ENCODE measurements around the gene RHNO1. TPM values are rescaled to one million over a fixed set of nuclear protein-coding genes. Genes with fewer than 3 reads are reported as not detected.

The RHNO1 gene
- total RNA-seq, 1 experiment from 2014 or later, result 37.7 TPM

GRCh38 chr12:2904260-2904659 lies 27.2 kb downstream of the RHNO1 start:
- in situ Hi-C loops (cut with HindIII; ENCODE audit: low pct_unique_long_range_greater_than_20kb, low sequenced_read_pairs), result no loop called here
- intact Hi-C loops (cut with micrococcal nuclease; ENCODE audit: unreplicated experiment), result no loop called here
- no TSS peak for BruUV-seq (replicated peaks)
- Histone ChIP-seq H3K36me3 (ENCODE audit: control insufficient read depth, insufficient read depth, low read length) (no peaks in the 10 kb centered on the region), H3K9me3 (ENCODE audit: control insufficient read depth, insufficient read depth, low read depth, low read length) (no peaks in the 10 kb centered on the region), H3K4me3 (ENCODE audit: low read depth in 2 of 2, low read length in 2 of 2) (no peak overlapping the region), H3K27ac (ENCODE audit: low read length) (0 out of 2 replicates have a peak overlapping the region, but pooled peaks have one; percentile 34), H3K27me3 (ENCODE audit: control insufficient read depth, insufficient read depth, low read length) (no peaks in the 10 kb centered on the region), H3K4me1 (ENCODE audit: control insufficient read depth, insufficient read depth, low read length) (peaks cover 22% of the 10 kb centered on the region)
- ATAC-seq (no peak; the same call in 1 of the 2 replicates), DNase-seq (ENCODE audit: low read depth, low spot score) (no peak)
- ChIA-PET POLR2A (no interaction called here), CTCF (no interaction called here)
- TF ChIP-seq POLR2AphosphoS5 (IDR thresholded peaks at IDR 0.05; ENCODE audit: low read depth, low read length) (no peak), SIN3A (IDR thresholded peaks at IDR 0.05; ENCODE audit: borderline replicate concordance, insufficient read depth, low read depth, low read length) (no peak), TCF7L2 (IDR thresholded peaks at IDR 0.05; ENCODE audit: low read depth, low read length) (no peak)
- TF ChIP-seq, protein P1, sequence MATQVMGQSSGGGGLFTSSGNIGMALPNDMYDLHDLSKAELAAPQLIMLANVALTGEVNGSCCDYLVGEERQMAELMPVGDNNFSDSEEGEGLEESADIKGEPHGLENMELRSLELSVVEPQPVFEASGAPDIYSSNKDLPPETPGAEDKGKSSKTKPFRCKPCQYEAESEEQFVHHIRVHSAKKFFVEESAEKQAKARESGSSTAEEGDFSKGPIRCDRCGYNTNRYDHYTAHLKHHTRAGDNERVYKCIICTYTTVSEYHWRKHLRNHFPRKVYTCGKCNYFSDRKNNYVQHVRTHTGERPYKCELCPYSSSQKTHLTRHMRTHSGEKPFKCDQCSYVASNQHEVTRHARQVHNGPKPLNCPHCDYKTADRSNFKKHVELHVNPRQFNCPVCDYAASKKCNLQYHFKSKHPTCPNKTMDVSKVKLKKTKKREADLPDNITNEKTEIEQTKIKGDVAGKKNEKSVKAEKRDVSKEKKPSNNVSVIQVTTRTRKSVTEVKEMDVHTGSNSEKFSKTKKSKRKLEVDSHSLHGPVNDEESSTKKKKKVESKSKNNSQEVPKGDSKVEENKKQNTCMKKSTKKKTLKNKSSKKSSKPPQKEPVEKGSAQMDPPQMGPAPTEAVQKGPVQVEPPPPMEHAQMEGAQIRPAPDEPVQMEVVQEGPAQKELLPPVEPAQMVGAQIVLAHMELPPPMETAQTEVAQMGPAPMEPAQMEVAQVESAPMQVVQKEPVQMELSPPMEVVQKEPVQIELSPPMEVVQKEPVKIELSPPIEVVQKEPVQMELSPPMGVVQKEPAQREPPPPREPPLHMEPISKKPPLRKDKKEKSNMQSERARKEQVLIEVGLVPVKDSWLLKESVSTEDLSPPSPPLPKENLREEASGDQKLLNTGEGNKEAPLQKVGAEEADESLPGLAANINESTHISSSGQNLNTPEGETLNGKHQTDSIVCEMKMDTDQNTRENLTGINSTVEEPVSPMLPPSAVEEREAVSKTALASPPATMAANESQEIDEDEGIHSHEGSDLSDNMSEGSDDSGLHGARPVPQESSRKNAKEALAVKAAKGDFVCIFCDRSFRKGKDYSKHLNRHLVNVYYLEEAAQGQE (IDR thresholded peaks at IDR 0.05; ENCODE audit: insufficient read depth in 1 of 2, low read depth in 2 of 2, low read length in 1 of 2), result no peak
- TF ChIP-seq, protein P2, sequence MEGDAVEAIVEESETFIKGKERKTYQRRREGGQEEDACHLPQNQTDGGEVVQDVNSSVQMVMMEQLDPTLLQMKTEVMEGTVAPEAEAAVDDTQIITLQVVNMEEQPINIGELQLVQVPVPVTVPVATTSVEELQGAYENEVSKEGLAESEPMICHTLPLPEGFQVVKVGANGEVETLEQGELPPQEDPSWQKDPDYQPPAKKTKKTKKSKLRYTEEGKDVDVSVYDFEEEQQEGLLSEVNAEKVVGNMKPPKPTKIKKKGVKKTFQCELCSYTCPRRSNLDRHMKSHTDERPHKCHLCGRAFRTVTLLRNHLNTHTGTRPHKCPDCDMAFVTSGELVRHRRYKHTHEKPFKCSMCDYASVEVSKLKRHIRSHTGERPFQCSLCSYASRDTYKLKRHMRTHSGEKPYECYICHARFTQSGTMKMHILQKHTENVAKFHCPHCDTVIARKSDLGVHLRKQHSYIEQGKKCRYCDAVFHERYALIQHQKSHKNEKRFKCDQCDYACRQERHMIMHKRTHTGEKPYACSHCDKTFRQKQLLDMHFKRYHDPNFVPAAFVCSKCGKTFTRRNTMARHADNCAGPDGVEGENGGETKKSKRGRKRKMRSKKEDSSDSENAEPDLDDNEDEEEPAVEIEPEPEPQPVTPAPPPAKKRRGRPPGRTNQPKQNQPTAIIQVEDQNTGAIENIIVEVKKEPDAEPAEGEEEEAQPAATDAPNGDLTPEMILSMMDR (IDR thresholded peaks at IDR 0.05), result no peak

GRCh38 chr12:2912216-2912575 lies 35.2 kb downstream of the RHNO1 start:
- Histone ChIP-seq H3K27me3 (ENCODE audit: control insufficient read depth, insufficient read depth, low read length) (no peaks in the 10 kb centered on the region), H3K36me3 (ENCODE audit: control insufficient read depth, insufficient read depth, low read length) (peaks cover 2% of the 10 kb centered on the region; the same call in 1 of the 2 replicates), H3K9me3 (ENCODE audit: control insufficient read depth, insufficient read depth, low read depth, low read length) (no peaks in the 10 kb centered on the region), H3K4me1 (ENCODE audit: control insufficient read depth, insufficient read depth, low read length) (no peaks in the 10 kb centered on the region; the same call in 1 of the 2 replicates), H3K27ac (ENCODE audit: low read length) (peak overlapping the region; percentile 24; the same call in 1 of the 2 replicates), H3K4me3 (ENCODE audit: low read depth in 2 of 2, low read length in 2 of 2) (no peak overlapping the region)
- no peak for DNase-seq (ENCODE audit: low read depth, low spot score)
- ChIA-PET CTCF (no interaction called here), POLR2A (no interaction called here)
- in situ Hi-C loops (cut with HindIII; ENCODE audit: low pct_unique_long_range_greater_than_20kb, low sequenced_read_pairs) (no loop called here), intact Hi-C loops (cut with micrococcal nuclease; ENCODE audit: unreplicated experiment) (no loop called here)
- TF ChIP-seq TCF7L2 (IDR thresholded peaks at IDR 0.05; ENCODE audit: low read depth, low read length) (no peak), SIN3A (IDR thresholded peaks at IDR 0.05; ENCODE audit: borderline replicate concordance, insufficient read depth, low read depth, low read length) (no peak)
- TF ChIP-seq, protein P2 (IDR thresholded peaks at IDR 0.05), result no peak
- TF ChIP-seq, protein P1 (IDR thresholded peaks at IDR 0.05; ENCODE audit: insufficient read depth in 1 of 2, low read depth in 2 of 2, low read length in 1 of 2), result no peak
- TSS peak; percentile 9 for BruUV-seq (replicated peaks)
- ATAC-seq, result no peak

All from Panc1 (cell line).